Measurements from ENCODE around the gene LRRC57. TPM values are rescaled to one million over a fixed set of nuclear protein-coding genes. Genes with fewer than 3 reads are reported as not detected.

The LRRC57 gene
- total and polyA plus RNA-seq, 4 experiments from 2014 or later: 6.6 to 20.0 (median 14.1) TPM

DNA sequence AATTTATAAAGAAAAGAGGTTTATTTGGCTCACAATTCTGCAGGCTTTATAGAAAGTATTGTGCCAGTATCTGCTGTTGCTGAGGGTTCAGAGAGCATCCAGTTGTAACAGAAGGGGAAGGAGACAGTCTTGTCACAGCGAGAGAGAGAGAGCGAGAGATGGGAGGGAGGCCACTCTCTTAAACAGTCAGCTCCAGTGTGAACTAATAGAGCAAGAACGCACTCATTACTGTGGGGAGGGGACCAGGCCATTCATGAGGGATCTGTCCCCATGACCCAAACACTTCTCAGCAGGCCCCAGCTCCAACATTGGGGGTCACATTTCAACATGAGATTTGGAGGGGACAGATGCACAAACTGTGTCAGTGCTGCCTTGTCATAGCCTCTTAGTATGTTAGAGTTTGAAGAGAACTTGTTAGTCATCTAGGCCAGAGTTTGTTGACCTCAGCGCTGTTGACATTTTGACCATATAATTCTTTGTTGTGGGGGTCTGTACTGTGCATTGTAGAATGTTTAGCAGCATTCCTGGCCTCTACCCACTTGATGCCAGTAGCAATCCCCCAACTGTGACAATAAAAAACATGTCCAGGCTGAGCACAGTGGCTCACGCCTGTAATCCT lies 42.1 kb upstream of the LRRC57 start:
- Mint-ChIP-seq H3K4me3 (no peak overlapping the region), H3K27ac (no peak overlapping the region), H3K9me3 (no peaks in the 10 kb centered on the region), H3K36me3 (peaks cover 0 to 4% of the 10 kb centered on the region in 2 donors), H3K4me1 (no peaks in the 10 kb centered on the region), H3K27me3 (no peaks in the 10 kb centered on the region)
- no peak overlapping the region for H3K27ac ChIP-seq (ENCODE audit: low read depth, low read length)
- no peaks in the 10 kb centered on the region for H3K36me3 ChIP-seq (ENCODE audit: insufficient read depth, low read length)
- H3K4me1 ChIP-seq (ENCODE audit: insufficient read depth, low read length): no peaks in the 10 kb centered on the region
- H3K4me3 ChIP-seq (ENCODE audit: low read length in 2 of 2): no peak overlapping the region
- H3K9me3 ChIP-seq (ENCODE audit: control insufficient read depth in 1 of 2, low read length in 2 of 2): no peaks in the 10 kb centered on the region
- intact Hi-C loops (cut with micrococcal nuclease): no loop called here
- DNase-seq: no peak
- no peaks in the 10 kb centered on the region for H3K27me3 ChIP-seq (ENCODE audit: insufficient read depth, low read length)
- POLR2A ChIA-PET (ENCODE audit: partially characterized antibody): interaction anchor here (0.7 kb wide), 1 partner anchor 10 kb away, joined by 3 read pairs; no protein-coding TSS in a partner anchor
- CTCF ChIA-PET (ENCODE audit: partially characterized antibody): no interaction called here

DNA sequence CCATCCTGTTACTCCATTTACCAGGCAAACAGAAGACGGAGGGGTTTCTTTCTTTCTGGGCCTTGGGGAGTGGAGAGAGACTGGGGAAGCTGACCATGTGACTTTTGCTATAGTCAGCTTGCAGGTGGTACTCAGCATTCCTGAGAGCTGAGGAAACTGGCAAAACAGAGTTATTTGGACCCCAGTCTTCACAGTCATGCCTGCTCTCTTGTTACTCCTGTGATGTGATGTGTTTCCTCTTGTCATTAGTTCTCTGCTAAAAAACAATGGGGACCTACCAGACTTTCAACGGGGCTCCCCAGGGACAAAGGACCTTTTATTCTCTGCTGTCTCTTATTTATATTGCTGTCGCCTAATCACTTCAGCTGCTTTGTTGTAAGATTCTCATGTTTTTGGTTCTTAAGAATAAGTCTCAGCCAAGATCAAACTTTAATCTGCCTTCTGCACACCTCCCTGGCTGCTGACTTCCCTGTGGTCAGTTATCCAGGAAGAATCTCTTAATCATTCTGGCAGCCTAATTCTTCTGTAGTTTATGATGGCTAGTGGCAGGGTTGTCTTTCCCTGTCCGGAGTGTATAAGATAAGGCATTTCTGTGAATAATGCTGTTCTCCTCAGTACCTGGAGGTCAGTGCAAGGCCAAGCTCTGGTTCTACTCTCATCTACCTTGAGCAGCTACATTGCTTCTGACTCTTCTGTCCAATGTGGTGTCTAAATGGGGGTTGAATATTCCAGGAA lies 35.6 kb upstream of the LRRC57 start:
- Mint-ChIP-seq H3K27ac (peak overlapping the region in 1 of 7 donors; percentile 9), H3K9me3 (no peaks in the 10 kb centered on the region), H3K4me1 (peaks cover 11 to 32% (median 19%) of the 10 kb centered on the region in 4 donors), H3K36me3 (peaks cover 0 to 4% of the 10 kb centered on the region in 2 donors), H3K4me3 (no peak overlapping the region), H3K27me3 (peaks cover 0 to 2% of the 10 kb centered on the region in 2 donors)
- no peaks in the 10 kb centered on the region for H3K9me3 ChIP-seq (ENCODE audit: control insufficient read depth in 1 of 2, low read length in 2 of 2)
- H3K4me1 ChIP-seq (ENCODE audit: insufficient read depth, low read length): peaks cover 13% of the 10 kb centered on the region
- ChIA-PET CTCF (ENCODE audit: partially characterized antibody) (interaction anchor here (1.0 to 1.4 kb wide), 3 partner anchors 8 to 1727 kb away, joined by 3 to 4 read pairs (median 3); no protein-coding TSS in a partner anchor), POLR2A (ENCODE audit: partially characterized antibody) (interaction anchor here (1.0 to 1.5 kb wide), 2 partner anchors 8 to 36 kb away, joined by 3 to 5 read pairs; partner anchors contain the start of genes HAUS2, LRRC57 and STARD9)
- H3K4me3 ChIP-seq (ENCODE audit: low read length in 2 of 2): no peak overlapping the region
- H3K27ac ChIP-seq (ENCODE audit: low read depth, low read length): no peak overlapping the region
- DNase-seq: no peak
- intact Hi-C loops (cut with micrococcal nuclease): no loop called here
- no peaks in the 10 kb centered on the region for H3K36me3 ChIP-seq (ENCODE audit: insufficient read depth, low read length)
- H3K27me3 ChIP-seq (ENCODE audit: insufficient read depth, low read length): no peaks in the 10 kb centered on the region

DNA sequence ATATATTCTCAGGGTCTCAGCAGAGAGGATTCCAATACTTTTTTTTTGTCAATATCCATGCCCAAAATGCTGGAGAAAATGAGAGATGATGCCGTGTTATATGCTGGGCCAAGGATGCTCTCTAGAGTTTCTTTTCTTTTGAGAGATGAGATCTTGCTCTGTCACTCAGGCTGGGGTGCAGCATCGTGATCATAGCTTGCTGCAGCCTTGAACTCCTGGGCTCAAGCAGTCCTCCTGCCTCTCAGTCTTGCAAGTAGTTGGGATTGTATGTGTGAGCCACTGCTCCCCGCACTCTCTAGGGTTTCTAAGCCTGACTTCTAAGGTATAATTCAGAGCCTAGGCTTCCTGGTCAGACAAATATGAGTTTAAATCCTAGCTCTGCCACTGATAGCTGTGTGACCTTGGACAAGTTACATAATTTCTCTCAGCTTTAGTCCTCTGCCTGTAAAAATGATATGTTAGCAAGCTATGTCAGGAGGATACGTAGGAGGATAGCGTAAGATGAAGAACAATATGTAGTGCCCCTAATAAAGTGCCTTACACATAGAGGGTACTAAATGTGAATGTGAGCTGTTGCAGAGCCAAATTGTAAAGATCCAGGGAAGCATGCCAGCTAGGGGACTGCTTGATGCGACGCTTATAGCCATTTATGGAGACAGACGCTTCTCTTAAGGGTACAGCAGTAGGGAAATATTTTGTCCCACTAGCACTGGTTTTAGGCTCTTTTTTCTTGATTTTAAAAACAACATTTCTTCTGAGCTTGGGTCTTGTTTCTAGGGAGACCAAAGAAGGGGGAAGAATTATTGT lies 34.2 kb upstream of the LRRC57 start:
- peaks cover 11 to 36% (median 19%) of the 10 kb centered on the region in 4 donors for H3K4me1 Mint-ChIP-seq
- H3K27me3 Mint-ChIP-seq: peaks cover 3 to 7% of the 10 kb centered on the region in 2 donors
- intact Hi-C loops (cut with micrococcal nuclease): no loop called here
- peak overlapping the region in 5 of 7 donors; percentile 9 to 96 (median 60) for H3K27ac Mint-ChIP-seq
- ChIA-PET POLR2A (ENCODE audit: partially characterized antibody) (interaction anchor here (1.0 to 3.1 kb wide), 6 partner anchors 12 to 92 kb away, joined by 3 to 33 read pairs (median 12); partner anchors contain the start of genes HAUS2, LRRC57, SNAP23 and ZNF106), CTCF (ENCODE audit: partially characterized antibody) (interaction anchor here (1.4 to 1.9 kb wide), 3 partner anchors 10 to 20 kb away, joined by 4 to 5 read pairs (median 4); no protein-coding TSS in a partner anchor)
- Histone ChIP-seq H3K4me1 (ENCODE audit: insufficient read depth, low read length) (peaks cover 13% of the 10 kb centered on the region), H3K36me3 (ENCODE audit: insufficient read depth, low read length) (no peaks in the 10 kb centered on the region), H3K27ac (ENCODE audit: low read depth, low read length) (no peak overlapping the region), H3K9me3 (ENCODE audit: control insufficient read depth in 1 of 2, low read length in 2 of 2) (no peaks in the 10 kb centered on the region), H3K4me3 (ENCODE audit: low read length in 2 of 2) (no peak overlapping the region), H3K27me3 (ENCODE audit: insufficient read depth, low read length) (no peaks in the 10 kb centered on the region)
- no peaks in the 10 kb centered on the region for H3K36me3 Mint-ChIP-seq
- no peaks in the 10 kb centered on the region for H3K9me3 Mint-ChIP-seq
- H3K4me3 Mint-ChIP-seq: peak overlapping the region in 2 of 8 donors; percentile 12 to 26
- no peak for DNase-seq

DNA sequence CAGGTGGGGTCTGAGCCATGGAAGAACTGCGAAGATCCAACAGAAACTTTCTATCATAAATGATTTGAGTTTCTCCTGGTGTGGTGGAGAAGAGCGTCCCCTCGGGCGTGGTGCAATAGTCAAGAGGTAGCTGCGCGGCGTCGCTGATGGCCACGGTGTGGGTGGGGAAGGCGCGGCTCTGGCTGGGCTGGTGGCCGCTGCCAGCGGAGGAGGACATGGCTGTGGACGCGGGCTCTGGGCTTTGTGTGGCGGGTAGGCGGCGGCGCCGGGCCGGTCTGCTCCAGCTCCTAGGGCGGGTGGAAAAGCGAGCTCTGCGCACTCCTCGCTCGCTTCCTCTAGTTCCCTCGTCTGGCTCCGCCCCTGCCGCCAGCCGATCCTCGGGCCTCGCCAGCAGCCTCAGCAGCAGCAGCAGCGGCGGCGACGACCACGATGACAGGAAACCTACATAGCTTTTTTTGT lies 32.7 kb upstream of the LRRC57 start:
- intact Hi-C loops (cut with micrococcal nuclease): loop anchor here (1.0 kb wide), 2 partner anchors 33 to 340 kb away; partner anchors contain the start of genes HAUS2 and LRRC57
- Mint-ChIP-seq H3K9me3 (no peaks in the 10 kb centered on the region), H3K27ac (peak overlapping the region; percentile 60 to 96 (median 94)), H3K36me3 (no peaks in the 10 kb centered on the region), H3K27me3 (peaks cover 6 to 11% of the 10 kb centered on the region in 2 donors), H3K4me3 (peak overlapping the region; percentile 89 to 95 (median 91)), H3K4me1 (peaks cover 15 to 41% (median 23%) of the 10 kb centered on the region in 4 donors)
- Histone ChIP-seq H3K9me3 (ENCODE audit: control insufficient read depth in 1 of 2, low read length in 2 of 2) (no peaks in the 10 kb centered on the region), H3K36me3 (ENCODE audit: insufficient read depth, low read length) (no peaks in the 10 kb centered on the region), H3K4me1 (ENCODE audit: insufficient read depth, low read length) (peaks cover 20% of the 10 kb centered on the region), H3K4me3 (ENCODE audit: low read length in 2 of 2) (peak overlapping the region in 1 of 2 donors; percentile 51), H3K27me3 (ENCODE audit: insufficient read depth, low read length) (no peaks in the 10 kb centered on the region), H3K27ac (ENCODE audit: low read depth, low read length) (peak overlapping the region; percentile 50)
- CTCF ChIA-PET (ENCODE audit: partially characterized antibody): interaction anchor here (0.6 to 1.9 kb wide), 6 partner anchors 11 to 99 kb away, joined by 3 to 5 read pairs (median 4); no protein-coding TSS in a partner anchor
- POLR2A ChIA-PET (ENCODE audit: partially characterized antibody): interaction anchor here (0.5 to 3.1 kb wide), 18 partner anchors 9 to 308 kb away, joined by 3 to 33 read pairs (median 5); partner anchors contain the start of genes GANC, HAUS2, LRRC57 and SNAP23
- DNase-seq: peak; percentile 73 to 79 (median 77)

DNA sequence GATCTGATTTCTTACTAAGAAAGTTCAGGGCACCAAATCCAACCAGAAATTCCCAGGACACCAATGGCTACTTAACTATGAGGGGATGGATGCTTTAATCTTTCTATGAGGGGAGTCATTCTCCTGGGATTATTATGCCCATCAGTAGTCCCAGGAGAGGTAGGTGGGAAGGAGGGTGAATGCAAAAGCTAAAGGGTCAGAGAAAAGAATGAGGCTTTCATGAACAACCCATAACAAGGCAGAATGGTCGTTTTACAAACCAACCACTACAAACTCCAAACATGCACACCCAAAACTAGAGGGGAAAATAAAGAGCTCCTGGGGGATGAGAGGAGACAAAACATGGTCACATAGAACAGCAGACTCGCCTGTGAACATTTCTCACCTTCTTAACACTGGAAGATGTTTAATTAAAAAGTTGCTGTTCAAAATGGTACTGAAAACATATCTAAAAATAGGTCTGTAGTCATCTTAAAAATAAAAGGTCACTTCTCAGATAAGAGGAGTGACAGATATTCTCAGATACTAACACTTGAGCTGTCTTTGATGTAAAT lies 30.5 kb upstream of the LRRC57 start:
- no peak overlapping the region for H3K4me3 ChIP-seq (ENCODE audit: low read length in 2 of 2)
- DNase-seq: no peak
- H3K27ac ChIP-seq (ENCODE audit: low read depth, low read length): no peak overlapping the region
- Mint-ChIP-seq H3K36me3 (no peaks in the 10 kb centered on the region), H3K4me1 (peaks cover 20 to 56% (median 30%) of the 10 kb centered on the region in 4 donors), H3K27me3 (peaks cover 6 to 12% of the 10 kb centered on the region in 2 donors), H3K9me3 (no peaks in the 10 kb centered on the region), H3K27ac (peak overlapping the region in 2 of 7 donors; percentile 19 to 57), H3K4me3 (peak overlapping the region in 3 of 8 donors; percentile 5 to 50 (median 12))
- CTCF ChIA-PET (ENCODE audit: partially characterized antibody): no interaction called here
- POLR2A ChIA-PET (ENCODE audit: partially characterized antibody): interaction anchor here (0.9 kb wide), 1 partner anchor 9 kb away, joined by 3 read pairs; no protein-coding TSS in a partner anchor
- H3K27me3 ChIP-seq (ENCODE audit: insufficient read depth, low read length): no peaks in the 10 kb centered on the region
- intact Hi-C loops (cut with micrococcal nuclease): loop anchor here (5.0 kb wide), 1 partner anchor 158 kb away; the partner anchor contains the start of gene CDAN1
- H3K4me1 ChIP-seq (ENCODE audit: insufficient read depth, low read length): peaks cover 30% of the 10 kb centered on the region
- no peaks in the 10 kb centered on the region for H3K36me3 ChIP-seq (ENCODE audit: insufficient read depth, low read length)
- H3K9me3 ChIP-seq (ENCODE audit: control insufficient read depth in 1 of 2, low read length in 2 of 2): no peaks in the 10 kb centered on the region

DNA sequence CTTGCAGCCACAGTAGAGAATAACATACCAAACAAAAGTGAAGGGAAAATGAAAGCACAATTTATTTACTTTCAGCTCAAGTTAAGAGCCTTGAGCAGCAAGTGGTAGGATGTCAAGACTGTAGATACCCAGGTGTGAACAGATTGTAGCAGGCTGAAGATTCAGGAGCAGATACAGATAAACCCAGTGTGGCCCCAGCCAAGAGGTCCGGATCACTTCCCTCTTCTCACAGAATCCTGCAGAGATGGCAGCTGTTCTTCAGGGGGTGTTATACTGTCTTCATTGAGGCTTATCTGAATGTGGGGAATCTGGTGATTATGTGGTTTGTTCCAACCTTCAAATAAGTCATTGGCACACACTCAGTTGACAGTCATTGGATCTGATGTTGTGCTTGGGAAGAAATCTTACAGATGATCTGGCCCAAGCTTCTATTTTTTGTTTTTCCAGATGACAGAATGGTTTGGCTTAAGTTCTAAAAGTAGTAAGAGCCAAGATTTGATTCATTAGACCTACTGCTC lies 29.0 kb upstream of the LRRC57 start:
- Mint-ChIP-seq H3K9me3 (no peaks in the 10 kb centered on the region), H3K4me1 (peaks cover 20 to 54% (median 30%) of the 10 kb centered on the region in 4 donors), H3K4me3 (peak overlapping the region in 3 of 8 donors; percentile 7 to 36 (median 22)), H3K27ac (no peak overlapping the region), H3K27me3 (peaks cover 6 to 12% of the 10 kb centered on the region in 2 donors), H3K36me3 (no peaks in the 10 kb centered on the region)
- intact Hi-C loops (cut with micrococcal nuclease): loop anchor here (5.0 kb wide), 1 partner anchor 160 kb away; the partner anchor contains the start of gene CDAN1
- ChIA-PET CTCF (ENCODE audit: partially characterized antibody) (no interaction called here), POLR2A (ENCODE audit: partially characterized antibody) (interaction anchor here (1.7 to 5.6 kb wide), 2 partner anchors 29 to 87 kb away, joined by 7 to 60 read pairs; partner anchors contain the start of genes HAUS2, LRRC57 and ZNF106)
- H3K4me3 ChIP-seq (ENCODE audit: low read length in 2 of 2): no peak overlapping the region
- H3K9me3 ChIP-seq (ENCODE audit: control insufficient read depth in 1 of 2, low read length in 2 of 2): no peaks in the 10 kb centered on the region
- H3K36me3 ChIP-seq (ENCODE audit: insufficient read depth, low read length): no peaks in the 10 kb centered on the region
- H3K27ac ChIP-seq (ENCODE audit: low read depth, low read length): no peak overlapping the region
- H3K27me3 ChIP-seq (ENCODE audit: insufficient read depth, low read length): no peaks in the 10 kb centered on the region
- H3K4me1 ChIP-seq (ENCODE audit: insufficient read depth, low read length): peaks cover 30% of the 10 kb centered on the region
- DNase-seq: no peak
